H1 (cell line): Measurements from ENCODE around the gene NOTUM. TPM values are rescaled to one million over a fixed set of nuclear protein-coding genes. Genes with fewer than 3 reads are reported as not detected.

Source experiments
- CTCF ChIA-PET: fragments of 300-600 bp; sonication (Branson Sonifier 250); formaldehyde crosslinking; loops from one replicate; lab custom pipeline; 2021; ENCODE audit not compliant: partially characterized antibody; lab: Charles Lee
- POLR2A ChIA-PET: fragments of 300-600 bp; sonication (Branson Sonifier 250); formaldehyde crosslinking; loops from one replicate; lab custom pipeline; 2021; ENCODE audit warnings: inconsistent platforms; ENCODE audit not compliant: partially characterized antibody; lab: Charles Lee
- DNase-seq, 2 experiments: peaks; one replicate each; pipeline versions ENCODE4 v3.0.0 to v3.0.0-alpha.2; 2010 to 2022; ENCODE audit warnings: low spot score in 2 of 2, low read depth in 1 of 2, mixed read lengths in 1 of 2
- FAIRE-seq: peaks from 2 replicates; lab custom pipeline; 2011; peaks lifted over from hg19 to GRCh38; lab: Jason Lieb, UNC
- H2AFZ ChIP-seq: 2 replicates; pipeline ENCODE4 v1.8.1; 2012; ENCODE audit warnings: low read length, inconsistent platforms
- H2AK5ac ChIP-seq: 2 replicates; pipeline ENCODE4 v1.6.1; 2013; ENCODE audit warnings: low read depth, low read length
- H2BK120ac ChIP-seq: replicated peaks from 2 replicates; pipeline ENCODE3; 2013; ENCODE audit warnings: low read depth, low read length, inconsistent platforms
- H2BK12ac ChIP-seq: 2 replicates; pipeline ENCODE4 v1.6.1; 2013; ENCODE audit warnings: low read depth, low read length
- H2BK15ac ChIP-seq: 2 replicates; pipeline ENCODE4 v1.6.1; 2013; ENCODE audit warnings: low read length
- H2BK20ac ChIP-seq: 2 replicates; pipeline ENCODE4 v1.6.1; 2013; ENCODE audit warnings: low read length
- H2BK5ac ChIP-seq: 2 replicates; pipeline ENCODE4 v1.6.1; 2013; ENCODE audit warnings: low read depth, low read length
- H3K14ac ChIP-seq: 2 replicates; pipeline ENCODE4 v1.6.1; 2013; ENCODE audit warnings: inconsistent platforms; ENCODE audit not compliant: insufficient read length
- H3K18ac ChIP-seq: 2 replicates; pipeline ENCODE4 v1.6.1; 2013; ENCODE audit warnings: low read length; ENCODE audit errors: extremely low read depth
- H3K23ac ChIP-seq: 2 replicates; pipeline ENCODE4 v1.6.1; 2013; ENCODE audit warnings: inconsistent platforms; ENCODE audit not compliant: insufficient read length
- H3K23me2 ChIP-seq: 2 replicates; pipeline ENCODE4 v1.6.1; 2013; ENCODE audit warnings: low read depth, low read length
- H3K27ac ChIP-seq: 2 replicates; pipeline ENCODE4 v1.6.1; 2011; ENCODE audit warnings: low read depth, low read length, inconsistent platforms
- H3K27me3 ChIP-seq, 4 experiments: replicated peaks in 1 of 4; 1 replicate in 1 of 4; 2 replicates in 3 of 4; pipeline versions ENCODE4 v1.6.1 to v1.8.1; 2011 to 2013; ENCODE audit warnings: low read length in 3 of 4, mild to moderate bottlenecking in 3 of 4, inconsistent platforms in 2 of 4, mixed read lengths in 2 of 4, moderate library complexity in 1 of 4; ENCODE audit not compliant: control insufficient read depth in 3 of 4, insufficient read depth in 3 of 4; ENCODE audit errors: extremely low read depth in 1 of 4
- H3K36me3 ChIP-seq, 4 experiments: 2 replicates each; pipeline versions ENCODE4 v1.6.1 to v1.8.1; 2011 to 2013; ENCODE audit warnings: mild to moderate bottlenecking in 4 of 4, low read length in 3 of 4, moderate library complexity in 2 of 4, control low read depth in 1 of 4, inconsistent platforms in 1 of 4; ENCODE audit not compliant: insufficient read depth in 4 of 4, control insufficient read depth in 2 of 4
- H3K4ac ChIP-seq: replicated peaks from 2 replicates; pipeline ENCODE3; 2013; ENCODE audit warnings: low read length, low read depth, mixed read lengths, inconsistent platforms; ENCODE audit not compliant: insufficient read length
- H3K4me1 ChIP-seq, 4 experiments: replicated peaks in 1 of 4; 1 replicate in 1 of 4; 2 replicates in 3 of 4; pipeline versions ENCODE4 v1.6.1 to v1.8.1; 2011 to 2013; ENCODE audit warnings: low read length in 3 of 4, inconsistent platforms in 2 of 4, mixed read lengths in 1 of 4; ENCODE audit not compliant: insufficient read depth in 4 of 4, control insufficient read depth in 3 of 4
- H3K4me2 ChIP-seq, 2 experiments: 2 replicates each; pipeline versions ENCODE4 v1.6.1 to v1.8.1; 2011 to 2013; ENCODE audit warnings: low read depth in 2 of 2, low read length in 2 of 2, control low read depth in 1 of 2, inconsistent platforms in 1 of 2, mild to moderate bottlenecking in 1 of 2; ENCODE audit not compliant: insufficient read depth in 1 of 2
- H3K4me3 ChIP-seq, 4 experiments: fragments of 200-600, 300-600 bp in 1 of 4; sonication (generic), shearing (Covaris generic), sonication (Bioruptor Twin) in 1 of 4; 2 replicates each; pipeline versions ENCODE4 v1.5.1 to v1.8.1; 2011 to 2016; ENCODE audit warnings: low read length in 4 of 4, low read depth in 3 of 4, control low read depth in 2 of 4, inconsistent platforms in 2 of 4, mild to moderate bottlenecking in 2 of 4, mixed read lengths in 1 of 4, moderate library complexity in 1 of 4; ENCODE audit not compliant: insufficient read depth in 2 of 4; ENCODE audit errors: extremely low read depth in 1 of 4
- H3K56ac ChIP-seq: replicated peaks from 2 replicates; pipeline ENCODE3; 2013; ENCODE audit warnings: low read depth, mild to moderate bottlenecking, mixed read lengths, low read length, inconsistent platforms; ENCODE audit not compliant: insufficient read length
- H3K79me1 ChIP-seq: 2 replicates; pipeline ENCODE4 v1.6.1; 2013; ENCODE audit warnings: low read depth, low read length, control low read depth
- H3K79me2 ChIP-seq, 2 experiments: 2 replicates each; pipeline versions ENCODE4 v1.6.1 to v1.8.1; 2012 to 2013; ENCODE audit warnings: low read length in 2 of 2, mild to moderate bottlenecking in 2 of 2, inconsistent platforms in 1 of 2; ENCODE audit not compliant: insufficient read depth in 2 of 2, control insufficient read depth in 1 of 2
- H3K9ac ChIP-seq, 4 experiments: replicated peaks in 1 of 4; 1 replicate in 1 of 4; 2 replicates in 3 of 4; pipeline versions ENCODE4 v1.6.1 to v1.8.1; 2011 to 2013; ENCODE audit warnings: low read depth in 3 of 4, low read length in 3 of 4, control low read depth in 2 of 4, mild to moderate bottlenecking in 2 of 4, moderate library complexity in 2 of 4, inconsistent platforms in 1 of 4; ENCODE audit errors: extremely low read depth in 1 of 4
- H3K9me3 ChIP-seq, 2 experiments: 2 replicates each; pipeline versions ENCODE4 v1.6.1 to v1.8.1; 2012 to 2013; ENCODE audit warnings: mild to moderate bottlenecking in 2 of 2, moderate library complexity in 2 of 2, control low read depth in 1 of 2, inconsistent platforms in 1 of 2, low read depth in 1 of 2, low read length in 1 of 2, mixed read lengths in 1 of 2; ENCODE audit not compliant: insufficient read depth in 2 of 2
- H4K20me1 ChIP-seq, 2 experiments: replicated peaks in 1 of 2; 2 replicates each; pipeline versions ENCODE3 to v1.8.1; 2011 to 2013; ENCODE audit warnings: inconsistent platforms in 2 of 2, low read length in 2 of 2, mild to moderate bottlenecking in 1 of 2; ENCODE audit not compliant: insufficient read depth in 2 of 2, control insufficient read depth in 1 of 2
- H4K5ac ChIP-seq: 2 replicates; pipeline ENCODE4 v1.6.1; 2013; ENCODE audit warnings: low read length, low read depth, mixed read lengths, inconsistent platforms; ENCODE audit not compliant: insufficient read length
- H4K8ac ChIP-seq: 2 replicates; pipeline ENCODE4 v1.8.0; 2013; ENCODE audit warnings: mild to moderate bottlenecking, moderate library complexity, low read length, inconsistent platforms; ENCODE audit not compliant: insufficient read depth; ENCODE audit errors: extremely low read depth
- H4K91ac ChIP-seq: replicated peaks from 2 replicates; pipeline ENCODE3; 2013; ENCODE audit warnings: low read length, mixed read lengths, inconsistent platforms; ENCODE audit not compliant: insufficient read length
- BACH1 ChIP-seq: IDR thresholded peaks from 2 replicates; pipeline ENCODE4 v1.6.1; 2012; ENCODE audit warnings: low read length, improper control_type of control experiment
- BRCA1 ChIP-seq: IDR thresholded peaks from 2 replicates; pipeline ENCODE4 v1.6.1; 2012; ENCODE audit warnings: low read depth, low read length, improper control_type of control experiment
- CBX8 ChIP-seq: fragments of 300-800, 300-1000 bp; sonication (generic); IDR thresholded peaks from 2 replicates; pipeline ENCODE4 v1.7.1; 2016; ENCODE audit warnings: low read depth, low read length, borderline replicate concordance
- CHD1 ChIP-seq: IDR thresholded peaks from 2 replicates; pipeline ENCODE4 v1.6.1; 2012; ENCODE audit warnings: low read depth, low read length, improper control_type of control experiment
- EZH2 ChIP-seq: fragments of 200-600 bp; sonication (generic); IDR thresholded peaks from 2 replicates; pipeline ENCODE4 v1.7.1; 2012; ENCODE audit warnings: low read depth, mild to moderate bottlenecking, moderate library complexity, low read length, inconsistent platforms; ENCODE audit not compliant: severe bottlenecking
- HDAC2 ChIP-seq, 2 experiments: fragments of 300-600 bp in 1 of 2; sonication (generic) in 1 of 2; IDR thresholded peaks; 2 replicates each; pipeline ENCODE4 v1.6.1; 2011 to 2012; ENCODE audit warnings: low read depth in 2 of 2, low read length in 2 of 2, mild to moderate bottlenecking in 2 of 2, moderate library complexity in 2 of 2, borderline replicate concordance in 1 of 2, inconsistent platforms in 1 of 2
- KDM1A ChIP-seq: fragments of 200-600, 300-600 bp; sonication (generic); IDR thresholded peaks from 2 replicates; pipeline ENCODE4 v1.7.1; 2016; ENCODE audit warnings: mild to moderate bottlenecking, low read length, borderline replicate concordance
- POLR2AphosphoS5 ChIP-seq: IDR thresholded peaks from 2 replicates; pipeline ENCODE4 v1.6.1; 2011; ENCODE audit warnings: low read depth, low read length
- RAD21 ChIP-seq, 2 experiments: IDR thresholded peaks in 1 of 2; conservative IDR thresholded peaks in 1 of 2; 2 replicates each; pipeline ENCODE4 v1.6.1; 2011; ENCODE audit warnings: low read depth in 2 of 2, low read length in 2 of 2, improper control_type of control experiment in 1 of 2, inconsistent platforms in 1 of 2, mild to moderate bottlenecking in 1 of 2, moderate library complexity in 1 of 2
- SIRT6 ChIP-seq: IDR thresholded peaks from one replicate; pipeline ENCODE4 v1.7.1; 2012; ENCODE audit warnings: low read length, inconsistent platforms
- SRF ChIP-seq: IDR thresholded peaks from 2 replicates; pipeline ENCODE4 v1.6.1; 2011; ENCODE audit warnings: mild to moderate bottlenecking, low read depth, low read length, moderate library complexity
- TEAD4 ChIP-seq: IDR thresholded peaks from 2 replicates; pipeline ENCODE4 v1.6.1; 2012; ENCODE audit warnings: low read depth, low read length, inconsistent platforms, mixed read lengths
- USF2 ChIP-seq: IDR thresholded peaks from 2 replicates; pipeline ENCODE4 v1.6.1; 2011; ENCODE audit warnings: low read length, improper control_type of control experiment
- polyA plus RNA-seq, 7 experiments: library from polyadenylated mRNA; depleted of rRNA in 3 of 7; stranded (reverse) in 5 of 7; unstranded in 2 of 7; fragments of >200 nt in 5 of 7; fragments of 200-250 nt in 2 of 7; gene quantifications; 1 replicate in 5 of 7; 2 replicates in 1 of 7; 4 replicates in 1 of 7; pipeline versions ENCODE4 v1.2.1 to v1.2.3, GENCODE V29; 2011 to 2013; ENCODE audit warnings: missing spikeins in 2 of 7, mixed read lengths in 2 of 7
- total RNA-seq: library from RNA; stranded (reverse); fragmentation: NEBNext Ultra II Directional; extraction: Animal tissue kit (Norgen Biotek cat#: 25700); gene quantifications from 2 replicates; pipeline ENCODE4 v1.2.1, GENCODE V29; 2021

NOTUM gene
- total and polyA plus RNA-seq, 2 of the 8 experiments (the other 6 are each of a cell fraction or from before 2014, with no cell fraction given) = 0.45 to 0.76 TPM

- no peak overlapping the region for H2BK5ac ChIP-seq
- peaks cover 0 to 7% (median 5%) of the 10 kb centered on the region in 4 experiments; a peak in 5 of 7 replicates for H3K4me1 ChIP-seq
- H2BK12ac ChIP-seq = no peak overlapping the region
- H3K4ac ChIP-seq = no peak overlapping the region
- POLR2A ChIA-PET = no interaction called here
- no peak overlapping the region for H2BK120ac ChIP-seq
- H3K23me2 ChIP-seq = peaks cover 9% of the 10 kb centered on the region; the same call in 1 of the 2 replicates
- H3K18ac ChIP-seq = no peak overlapping the region
- H2BK20ac ChIP-seq = no peak overlapping the region
- peaks cover 3 to 4% of the 10 kb centered on the region in 2 experiments; a peak in 1 of 4 replicates for H3K9me3 ChIP-seq
- no peaks in the 10 kb centered on the region for H3K36me3 ChIP-seq
- FAIRE-seq = no peak
- no peak overlapping the region for H4K8ac ChIP-seq
- H3K23ac ChIP-seq = no peak overlapping the region
- H3K27me3 ChIP-seq = peaks cover 0 to 24% (median 17%) of the 10 kb centered on the region in 4 experiments; a peak in 5 of 7 replicates
- H3K56ac ChIP-seq = no peak overlapping the region
- no peak overlapping the region for H2BK15ac ChIP-seq
- no peak overlapping the region for H3K4me3 ChIP-seq
- no peaks in the 10 kb centered on the region; the same call in 1 of the 2 replicates for H3K79me1 ChIP-seq
- H3K79me2 ChIP-seq = 0 out of 4 replicates have a peak, but pooled peaks cover 0 to under 1% of the 10 kb centered on the region in 2 experiments
- no peak for DNase-seq
- H4K5ac ChIP-seq = no peak overlapping the region
- H4K20me1 ChIP-seq = no peaks in the 10 kb centered on the region
- no peak overlapping the region for H4K91ac ChIP-seq
- CTCF ChIA-PET = interaction anchor here (1.0 to 4.2 kb wide), 2 partner anchors 11 to 12 kb away, joined by 3 to 22 read pairs; partner anchors contain the start of gene NOTUM
- H3K14ac ChIP-seq = no peak overlapping the region
- H3K27ac ChIP-seq = no peak overlapping the region
- H2AK5ac ChIP-seq = no peak overlapping the region
- no peak overlapping the region for H2AFZ ChIP-seq
- H3K9ac ChIP-seq = no peak overlapping the region
- H3K4me2 ChIP-seq = no peak overlapping the region
- no peak for TF ChIP-seq BACH1
- TF ChIP-seq POLR2AphosphoS5 = no peak
- TF ChIP-seq CHD1 = no peak
- TF ChIP-seq BRCA1 = no peak
- no peak for TF ChIP-seq RAD21 (IDR thresholded peaks at IDR 0.05 in 1 of 2, conservative IDR thresholded peaks at IDR 0.05 in 1 of 2; ENCODE audit: low read depth in 2 of 2, low read length in 2 of 2)
- TF ChIP-seq KDM1A = no peak
- no peak for TF ChIP-seq CBX8
- TF ChIP-seq HDAC2 (IDR thresholded peaks at IDR 0.05; ENCODE audit: borderline replicate concordance in 1 of 2, low read depth in 2 of 2, low read length in 2 of 2) = no peak
- no peak for TF ChIP-seq SRF
- TF ChIP-seq EZH2 = no peak
- TF ChIP-seq USF2 = no peak
- TF ChIP-seq SIRT6 = no peak
- no peak for TF ChIP-seq TEAD4
Observed at GRCh38 chr17:81973432-81973831, 12.4 kb upstream of the NOTUM start.
